BE2C (cell line): Measurements from ENCODE around the gene CNGA4.
"Not testable (repeated sequence)": the region's sequence is repeated elsewhere in the genome, so short reads cannot be mapped to it uniquely, and the experiment has no call there.

Experiments
- DNase-seq: peaks from one replicate; pipeline ENCODE4 v3.0.0-alpha.2; 2020
- H3K27me3 ChIP-seq: fragments of 250-450 bp; sonication (Bioruptor Pico); 2 replicates; pipeline ENCODE4 v1.5.1; 2020; ENCODE audit warnings: mild to moderate bottlenecking
- H3K36me3 ChIP-seq: fragments of 250-450 bp; sonication (Bioruptor Pico); 2 replicates; pipeline ENCODE4 v1.5.1; 2020; ENCODE audit warnings: mild to moderate bottlenecking
- H3K4me1 ChIP-seq: fragments of 250-450 bp; sonication (Bioruptor Pico); 2 replicates; pipeline ENCODE4 v1.5.1; 2020
- H3K4me3 ChIP-seq: 2 replicates; pipeline ENCODE4 v1.5.1; 2011; ENCODE audit warnings: low read depth, low read length
- H3K9me3 ChIP-seq: fragments of 250-450 bp; sonication (Bioruptor Pico); 2 replicates; pipeline ENCODE4 v1.5.1; 2020
- CTCF ChIP-seq: IDR thresholded peaks from 2 replicates; pipeline ENCODE4 v1.5.1; 2012; ENCODE audit warnings: mild to moderate bottlenecking, low read depth, low read length

The CNGA4 gene

GRCh38 chr11:6240139-6240538 is 1.2 kb downstream of the CNGA4 start:
- H3K4me1 ChIP-seq, result no peaks in the 10 kb centered on the region
- no peak overlapping the region for H3K4me3 ChIP-seq
- no peaks in the 10 kb centered on the region for H3K9me3 ChIP-seq
- H3K27me3 ChIP-seq, result no peaks in the 10 kb centered on the region
- no peaks in the 10 kb centered on the region for H3K36me3 ChIP-seq
- TF ChIP-seq CTCF, result no peak
- no peak for DNase-seq

DNA sequence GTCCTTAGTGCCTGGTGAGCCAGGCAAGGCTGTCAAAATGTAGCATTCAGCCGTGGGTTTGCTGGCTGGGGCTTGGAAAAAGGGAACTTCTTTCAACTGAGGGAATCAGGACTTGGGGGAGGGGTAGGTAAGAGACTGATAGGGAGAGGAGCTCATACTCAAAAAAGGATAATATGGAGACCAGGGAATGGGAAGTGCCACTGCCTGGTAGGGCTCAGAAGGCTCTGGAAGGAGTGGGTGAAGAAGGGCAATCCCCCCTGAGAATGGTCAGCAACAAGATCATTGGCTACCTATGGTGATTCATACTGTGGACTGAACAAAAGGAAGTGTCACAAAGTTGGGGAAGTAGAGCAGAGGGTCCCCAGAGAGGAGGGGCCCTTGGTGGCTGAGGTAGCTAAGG is 1.9 kb downstream of the CNGA4 start:
- TF ChIP-seq CTCF, result no peak
- Histone ChIP-seq H3K4me1 (no peaks in the 10 kb centered on the region), H3K4me3 (no peak overlapping the region), H3K9me3 (no peaks in the 10 kb centered on the region), H3K27me3 (no peaks in the 10 kb centered on the region), H3K36me3 (no peaks in the 10 kb centered on the region)
- no peak for DNase-seq

GRCh38 chr11:6241316-6241715 is 2.4 kb downstream of the CNGA4 start:
- no peaks in the 10 kb centered on the region for H3K4me1 ChIP-seq
- no peak for DNase-seq
- no peak overlapping the region for H3K4me3 ChIP-seq
- no peaks in the 10 kb centered on the region for H3K36me3 ChIP-seq
- no peak for TF ChIP-seq CTCF
- no peaks in the 10 kb centered on the region for H3K9me3 ChIP-seq
- no peaks in the 10 kb centered on the region for H3K27me3 ChIP-seq

- no peaks in the 10 kb centered on the region for H3K36me3 ChIP-seq
- no peak for TF ChIP-seq CTCF
- no peaks in the 10 kb centered on the region for H3K27me3 ChIP-seq
- H3K9me3 ChIP-seq, result no peaks in the 10 kb centered on the region
- H3K4me3 ChIP-seq, result no peak overlapping the region
- DNase-seq, result no peak
- H3K4me1 ChIP-seq, result no peaks in the 10 kb centered on the region
Measured at GRCh38 chr11:6245536-6245935, 6.6 kb downstream of the CNGA4 start.

GRCh38 chr11:6248248-6248647 is 9.4 kb downstream of the CNGA4 start:
- DNase-seq, result no peak
- Histone ChIP-seq H3K4me3 (no peak overlapping the region), H3K4me1 (no peaks in the 10 kb centered on the region), H3K9me3 (no peaks in the 10 kb centered on the region), H3K36me3 (no peaks in the 10 kb centered on the region), H3K27me3 (no peaks in the 10 kb centered on the region)
- no peak for TF ChIP-seq CTCF

GRCh38 chr11:6248897-6249296 is 10.0 kb downstream of the CNGA4 start:
- not testable (repeated sequence) for DNase-seq, H3K9me3 ChIP-seq, H3K27me3 ChIP-seq, H3K4me1 ChIP-seq, H3K36me3 ChIP-seq, H3K4me3 ChIP-seq
